Panc1 (cell line): ENCODE results near the gene NAPA. TPM values are rescaled to one million over a fixed set of nuclear protein-coding genes. Genes with fewer than 3 reads are reported as not detected.

ENCODE experiments used
- ATAC-seq: fragments of 200-7000 bp; cut with Tn5 transposase; 2 replicates; pipeline ENCODE4 v1.9.1; 2020; ENCODE audit warnings: mild to moderate bottlenecking, moderate library complexity
- BruUV-seq: library from RNA; stranded (reverse); fragments of 400-500 nt; replicated peaks from 2 replicates; lab custom pipeline; 2021; lab: Mats Ljungman, UMichigan
- CTCF ChIA-PET: fragments of 300-600 bp; sonication (Branson Sonifier 250); formaldehyde crosslinking; loops from one replicate; lab custom pipeline; 2022; ENCODE audit warnings: antibody characterized with exemption; lab: Charles Lee
- POLR2A ChIA-PET: fragments of 300-600 bp; sonication (Branson Sonifier 250); formaldehyde crosslinking; loops from one replicate; lab custom pipeline; 2022; ENCODE audit warnings: antibody characterized with exemption; lab: Charles Lee
- DNase-seq: peaks from one replicate; pipeline ENCODE4 v3.0.0-alpha.2; 2010; ENCODE audit warnings: low read depth, low spot score
- H3K27ac ChIP-seq: 2 replicates; pipeline ENCODE4 v1.5.1; 2011; ENCODE audit warnings: mild to moderate bottlenecking, low read length, inconsistent platforms
- H3K27me3 ChIP-seq: fragments of 200-500 bp; sonication (Bioruptor generic); 2 replicates; pipeline ENCODE4 v1.6.0; 2014; ENCODE audit warnings: low read length, inconsistent platforms; ENCODE audit not compliant: control insufficient read depth, insufficient read depth
- H3K36me3 ChIP-seq: fragments of 200-500 bp; sonication (Bioruptor generic); 2 replicates; pipeline ENCODE4 v1.5.1; 2014; ENCODE audit warnings: inconsistent platforms, mild to moderate bottlenecking, low read length, moderate library complexity; ENCODE audit not compliant: control insufficient read depth, insufficient read depth
- H3K4me1 ChIP-seq: 2 replicates; pipeline ENCODE4 v1.5.1; 2011; ENCODE audit warnings: inconsistent platforms, mild to moderate bottlenecking, low read length, moderate library complexity; ENCODE audit not compliant: control insufficient read depth, insufficient read depth
- H3K4me3 ChIP-seq, 2 experiments: 2 replicates each; pipeline ENCODE4 v1.5.1; 2011 to 2012; ENCODE audit warnings: low read depth in 2 of 2, low read length in 2 of 2, mild to moderate bottlenecking in 2 of 2, inconsistent platforms in 1 of 2, moderate library complexity in 1 of 2
- H3K9me3 ChIP-seq: fragments of 200-500 bp; sonication (Bioruptor generic); 2 replicates; pipeline ENCODE4 v1.5.1; 2014; ENCODE audit warnings: low read depth, mild to moderate bottlenecking, inconsistent platforms, low read length, moderate library complexity; ENCODE audit not compliant: control insufficient read depth, insufficient read depth
- POLR2AphosphoS5 ChIP-seq: IDR thresholded peaks from 2 replicates; pipeline ENCODE4 v1.6.1; 2012; ENCODE audit warnings: mild to moderate bottlenecking, low read depth, low read length, moderate library complexity
- SIN3A ChIP-seq: IDR thresholded peaks from 2 replicates; pipeline ENCODE4 v1.6.1; 2012; ENCODE audit warnings: low read depth, mild to moderate bottlenecking, low read length, moderate library complexity, borderline replicate concordance; ENCODE audit not compliant: insufficient read depth
- TCF7L2 ChIP-seq: IDR thresholded peaks from 2 replicates; pipeline ENCODE4 v1.6.1; 2011; ENCODE audit warnings: mild to moderate bottlenecking, low read depth, low read length, inconsistent platforms
- in situ Hi-C: cut with HindIII; loops from 2 replicates; pipeline ENCODE4 v1.10.0; 2016; ENCODE audit warnings: low sequenced_read_pairs, low pct_unique_long_range_greater_than_20kb
- intact Hi-C: fragments of 100-400 bp; cut with micrococcal nuclease; formaldehyde crosslinking; loops from one replicate; pipeline ENCODE4 v1.10.0; 2022; ENCODE audit not compliant: unreplicated experiment
- total RNA-seq: library from RNA; stranded (reverse); gene quantifications from one replicate; pipeline ENCODE4 v1.2.1, GENCODE V29; 2021; ENCODE audit not compliant: unreplicated experiment
- TF ChIP-seq, protein P1 (sequence below): fragments of 450-650 bp; IDR thresholded peaks from 2 replicates; pipeline ENCODE4 v1.5.1; 2017; ENCODE audit warnings: mild to moderate bottlenecking
- TF ChIP-seq, protein P2 (sequence below), 2 experiments: IDR thresholded peaks; 2 replicates each; pipeline ENCODE4 v1.6.1; 2011 to 2012; ENCODE audit warnings: low read depth in 2 of 2, control low read depth in 1 of 2, low read length in 1 of 2, mild to moderate bottlenecking in 1 of 2, moderate library complexity in 1 of 2; ENCODE audit not compliant: insufficient read depth in 1 of 2

The NAPA gene
- total RNA-seq, 1 experiment from 2014 or later, result 71.0 TPM

DNA sequence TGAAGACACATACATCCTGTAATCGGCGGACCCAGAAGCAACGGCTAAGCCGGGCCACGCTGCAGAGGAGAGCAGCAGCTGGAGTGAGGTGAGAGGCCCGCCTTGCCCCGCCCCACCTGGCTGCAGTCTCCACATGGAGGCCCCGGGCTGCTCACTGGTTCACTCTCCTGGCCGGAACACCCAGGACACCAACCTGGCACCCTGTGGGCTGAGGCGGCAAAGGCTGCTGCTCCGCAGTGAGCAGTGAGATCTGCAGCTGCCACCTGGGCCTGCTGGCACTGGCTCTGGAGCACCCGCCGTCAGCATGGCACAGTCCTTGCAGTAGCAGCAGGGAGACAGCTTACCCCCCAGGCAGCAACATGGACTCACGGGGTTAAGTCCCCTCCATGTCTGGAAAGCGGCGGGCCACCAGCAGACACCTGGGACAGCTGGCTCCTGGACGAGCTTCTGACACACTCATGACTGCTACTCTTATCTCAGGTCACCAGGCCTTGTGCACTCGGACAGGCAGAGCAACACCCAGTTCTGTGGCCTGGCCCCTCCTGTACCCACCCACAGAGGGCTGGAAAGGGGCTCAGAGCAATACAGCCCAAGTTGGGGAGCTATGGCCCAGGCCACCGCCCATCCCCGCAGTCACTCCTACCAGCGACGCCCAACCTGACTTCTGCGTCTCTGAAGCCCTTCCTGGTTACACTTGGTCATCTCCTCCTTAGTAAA is 17.7 kb downstream of the NAPA start:
- DNase-seq (no peak), ATAC-seq (0 out of 2 replicates have a peak, but pooled peaks have one; percentile 20)
- POLR2A ChIA-PET, result interaction anchor here (0.5 kb wide), 1 partner anchor 208 kb away, joined by 6 read pairs; no protein-coding TSS in a partner anchor
- BruUV-seq, result no TSS peak
- no peaks in the 10 kb centered on the region for H3K27me3 ChIP-seq
- H3K4me3 ChIP-seq, result no peak overlapping the region
- TF ChIP-seq TCF7L2 (no peak), POLR2AphosphoS5 (no peak), SIN3A (no peak)
- TF ChIP-seq, protein P1, sequence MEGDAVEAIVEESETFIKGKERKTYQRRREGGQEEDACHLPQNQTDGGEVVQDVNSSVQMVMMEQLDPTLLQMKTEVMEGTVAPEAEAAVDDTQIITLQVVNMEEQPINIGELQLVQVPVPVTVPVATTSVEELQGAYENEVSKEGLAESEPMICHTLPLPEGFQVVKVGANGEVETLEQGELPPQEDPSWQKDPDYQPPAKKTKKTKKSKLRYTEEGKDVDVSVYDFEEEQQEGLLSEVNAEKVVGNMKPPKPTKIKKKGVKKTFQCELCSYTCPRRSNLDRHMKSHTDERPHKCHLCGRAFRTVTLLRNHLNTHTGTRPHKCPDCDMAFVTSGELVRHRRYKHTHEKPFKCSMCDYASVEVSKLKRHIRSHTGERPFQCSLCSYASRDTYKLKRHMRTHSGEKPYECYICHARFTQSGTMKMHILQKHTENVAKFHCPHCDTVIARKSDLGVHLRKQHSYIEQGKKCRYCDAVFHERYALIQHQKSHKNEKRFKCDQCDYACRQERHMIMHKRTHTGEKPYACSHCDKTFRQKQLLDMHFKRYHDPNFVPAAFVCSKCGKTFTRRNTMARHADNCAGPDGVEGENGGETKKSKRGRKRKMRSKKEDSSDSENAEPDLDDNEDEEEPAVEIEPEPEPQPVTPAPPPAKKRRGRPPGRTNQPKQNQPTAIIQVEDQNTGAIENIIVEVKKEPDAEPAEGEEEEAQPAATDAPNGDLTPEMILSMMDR, result no peak
- TF ChIP-seq, protein P2, sequence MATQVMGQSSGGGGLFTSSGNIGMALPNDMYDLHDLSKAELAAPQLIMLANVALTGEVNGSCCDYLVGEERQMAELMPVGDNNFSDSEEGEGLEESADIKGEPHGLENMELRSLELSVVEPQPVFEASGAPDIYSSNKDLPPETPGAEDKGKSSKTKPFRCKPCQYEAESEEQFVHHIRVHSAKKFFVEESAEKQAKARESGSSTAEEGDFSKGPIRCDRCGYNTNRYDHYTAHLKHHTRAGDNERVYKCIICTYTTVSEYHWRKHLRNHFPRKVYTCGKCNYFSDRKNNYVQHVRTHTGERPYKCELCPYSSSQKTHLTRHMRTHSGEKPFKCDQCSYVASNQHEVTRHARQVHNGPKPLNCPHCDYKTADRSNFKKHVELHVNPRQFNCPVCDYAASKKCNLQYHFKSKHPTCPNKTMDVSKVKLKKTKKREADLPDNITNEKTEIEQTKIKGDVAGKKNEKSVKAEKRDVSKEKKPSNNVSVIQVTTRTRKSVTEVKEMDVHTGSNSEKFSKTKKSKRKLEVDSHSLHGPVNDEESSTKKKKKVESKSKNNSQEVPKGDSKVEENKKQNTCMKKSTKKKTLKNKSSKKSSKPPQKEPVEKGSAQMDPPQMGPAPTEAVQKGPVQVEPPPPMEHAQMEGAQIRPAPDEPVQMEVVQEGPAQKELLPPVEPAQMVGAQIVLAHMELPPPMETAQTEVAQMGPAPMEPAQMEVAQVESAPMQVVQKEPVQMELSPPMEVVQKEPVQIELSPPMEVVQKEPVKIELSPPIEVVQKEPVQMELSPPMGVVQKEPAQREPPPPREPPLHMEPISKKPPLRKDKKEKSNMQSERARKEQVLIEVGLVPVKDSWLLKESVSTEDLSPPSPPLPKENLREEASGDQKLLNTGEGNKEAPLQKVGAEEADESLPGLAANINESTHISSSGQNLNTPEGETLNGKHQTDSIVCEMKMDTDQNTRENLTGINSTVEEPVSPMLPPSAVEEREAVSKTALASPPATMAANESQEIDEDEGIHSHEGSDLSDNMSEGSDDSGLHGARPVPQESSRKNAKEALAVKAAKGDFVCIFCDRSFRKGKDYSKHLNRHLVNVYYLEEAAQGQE (IDR thresholded peaks at IDR 0.05; ENCODE audit: insufficient read depth in 1 of 2, low read depth in 2 of 2, low read length in 1 of 2), result no peak
- no peaks in the 10 kb centered on the region for H3K36me3 ChIP-seq
- H3K27ac ChIP-seq, result no peak overlapping the region
- intact Hi-C loops, result no loop called here
- in situ Hi-C loops, result no loop called here
- no peaks in the 10 kb centered on the region for H3K4me1 ChIP-seq
- CTCF ChIA-PET, result no interaction called here
- H3K9me3 ChIP-seq, result no peaks in the 10 kb centered on the region

DNA sequence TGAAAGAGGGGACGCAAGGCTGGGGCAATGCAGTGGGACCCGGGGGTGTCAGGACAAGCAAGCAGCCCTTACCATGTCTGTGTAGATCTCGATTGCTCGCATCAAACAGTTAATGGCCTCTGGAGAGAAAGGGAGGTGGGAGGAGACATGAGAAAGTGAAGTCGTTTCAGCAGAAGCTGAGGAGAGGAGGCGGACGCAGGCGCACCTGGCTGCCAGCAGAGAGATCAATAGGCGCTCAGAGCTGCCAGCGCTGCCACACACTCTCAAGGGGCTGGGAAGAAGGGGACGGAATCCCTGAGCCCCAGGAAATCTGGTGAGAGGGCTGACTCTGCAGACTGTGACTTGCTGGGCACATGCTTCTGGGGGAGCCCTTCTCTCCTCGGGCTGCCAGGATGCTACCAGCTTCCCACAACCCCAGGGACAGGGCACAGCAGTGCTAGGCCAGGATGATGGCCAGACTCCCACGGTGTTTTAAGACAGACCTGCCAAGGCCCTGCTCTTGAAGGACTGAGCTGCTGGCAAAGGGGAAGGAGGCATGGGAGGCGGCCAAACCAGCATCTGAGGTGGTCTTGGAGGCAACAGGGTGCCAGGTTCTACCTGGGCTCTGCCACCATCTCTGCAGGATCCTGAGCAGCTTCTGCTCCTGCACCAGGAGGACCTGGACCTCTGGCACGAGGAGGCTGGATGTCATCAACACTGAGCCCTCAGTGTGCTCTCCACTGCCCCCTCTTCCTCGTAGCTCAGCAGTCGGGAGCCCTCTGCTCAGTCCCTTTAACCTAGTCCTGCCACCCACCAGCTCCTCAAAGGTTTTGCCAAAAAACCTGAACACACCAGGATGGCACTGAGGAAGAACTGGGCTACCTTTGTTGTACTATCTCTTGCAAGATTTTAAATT is 19.1 kb downstream of the NAPA start:
- Histone ChIP-seq H3K9me3 (no peaks in the 10 kb centered on the region), H3K4me1 (no peaks in the 10 kb centered on the region; the same call in 1 of the 2 replicates), H3K27me3 (no peaks in the 10 kb centered on the region), H3K4me3 (no peak overlapping the region), H3K36me3 (no peaks in the 10 kb centered on the region), H3K27ac (no peak overlapping the region)
- DNase-seq (no peak), ATAC-seq (no peak)
- in situ Hi-C loops, result no loop called here
- intact Hi-C loops, result no loop called here
- BruUV-seq, result no TSS peak
- no peak for TF ChIP-seq SIN3A
- TF ChIP-seq POLR2AphosphoS5, result no peak
- TF ChIP-seq, protein P1, result no peak
- TF ChIP-seq, protein P2 (IDR thresholded peaks at IDR 0.05; ENCODE audit: insufficient read depth in 1 of 2, low read depth in 2 of 2, low read length in 1 of 2), result no peak
- no peak for TF ChIP-seq TCF7L2
- CTCF ChIA-PET, result no interaction called here
- POLR2A ChIA-PET, result no interaction called here
